Measurements from ENCODE around the gene SPRYD3.
A peak's percentile ranks its signal among the peaks of the same experiment; 100 is the strongest.
"Not testable (repeated sequence)": the region's sequence is repeated elsewhere in the genome, so short reads cannot be mapped to it uniquely, and the experiment has no call there.

SPRYD3 gene

GRCh38 chr12:53101931-53102781 is 23.0 kb upstream of the SPRYD3 start:
- DNase-seq: no peak

GRCh38 chr12:53101266-53101665 is 22.1 kb upstream of the SPRYD3 start:
- no peak for DNase-seq

- no peak for DNase-seq
These were observed 21.4 kb upstream of the SPRYD3 start for GRCh38 chr12:53100466-53101151.

- DNase-seq: peak; percentile 73
These were observed 20.1 kb upstream of the SPRYD3 start for GRCh38 chr12:53099071-53099882.

- no peak for DNase-seq
These were observed 19.3 kb upstream of the SPRYD3 start for GRCh38 chr12:53098354-53098981.

- DNase-seq: peak; percentile 42
These were observed 18.6 kb upstream of the SPRYD3 start, which contains the start of gene IGFBP6 for GRCh38 chr12:53097564-53098353. Gene IGFBP6 (plus strand): TSS chr12:53097667. CDS start chr12:53097718, 51 bp downstream.

- no peak for DNase-seq
These were observed 18.0 kb upstream of the SPRYD3 start for GRCh38 chr12:53097207-53097563.

GRCh38 chr12:53096759-53097158 is 17.6 kb upstream of the SPRYD3 start:
- no peak for DNase-seq

GRCh38 chr12:53096089-53096741 is 17.0 kb upstream of the SPRYD3 start:
- DNase-seq: no peak

GRCh38 chr12:53095596-53095895 is 16.4 kb upstream of the SPRYD3 start:
- DNase-seq: not testable (repeated sequence)

GRCh38 chr12:53094796-53095595 is 15.8 kb upstream of the SPRYD3 start:
- DNase-seq: not testable (repeated sequence)

- DNase-seq: no peak
These were observed 15.2 kb upstream of the SPRYD3 start for GRCh38 chr12:53094394-53094787.

GRCh38 chr12:53093777-53094393 is 14.7 kb upstream of the SPRYD3 start:
- no peak for DNase-seq

GRCh38 chr12:53091756-53092155 is 12.6 kb upstream of the SPRYD3 start:
- DNase-seq: no peak

GRCh38 chr12:53090554-53090953 is 11.4 kb upstream of the SPRYD3 start:
- no peak for DNase-seq

GRCh38 chr12:53090105-53090504 is 10.9 kb upstream of the SPRYD3 start:
- DNase-seq: no peak

GRCh38 chr12:53086361-53086760 is 7.2 kb upstream of the SPRYD3 start:
- no peak for DNase-seq

- no peak for DNase-seq
These were observed 3.5 kb upstream of the SPRYD3 start for GRCh38 chr12:53082637-53083175.

- no peak for DNase-seq
These were observed 565 bp downstream of the SPRYD3 start for GRCh38 chr12:53078425-53079225.
